ENCODE measurements around the gene RPS27A.

- TF ChIP-seq, protein P1, sequence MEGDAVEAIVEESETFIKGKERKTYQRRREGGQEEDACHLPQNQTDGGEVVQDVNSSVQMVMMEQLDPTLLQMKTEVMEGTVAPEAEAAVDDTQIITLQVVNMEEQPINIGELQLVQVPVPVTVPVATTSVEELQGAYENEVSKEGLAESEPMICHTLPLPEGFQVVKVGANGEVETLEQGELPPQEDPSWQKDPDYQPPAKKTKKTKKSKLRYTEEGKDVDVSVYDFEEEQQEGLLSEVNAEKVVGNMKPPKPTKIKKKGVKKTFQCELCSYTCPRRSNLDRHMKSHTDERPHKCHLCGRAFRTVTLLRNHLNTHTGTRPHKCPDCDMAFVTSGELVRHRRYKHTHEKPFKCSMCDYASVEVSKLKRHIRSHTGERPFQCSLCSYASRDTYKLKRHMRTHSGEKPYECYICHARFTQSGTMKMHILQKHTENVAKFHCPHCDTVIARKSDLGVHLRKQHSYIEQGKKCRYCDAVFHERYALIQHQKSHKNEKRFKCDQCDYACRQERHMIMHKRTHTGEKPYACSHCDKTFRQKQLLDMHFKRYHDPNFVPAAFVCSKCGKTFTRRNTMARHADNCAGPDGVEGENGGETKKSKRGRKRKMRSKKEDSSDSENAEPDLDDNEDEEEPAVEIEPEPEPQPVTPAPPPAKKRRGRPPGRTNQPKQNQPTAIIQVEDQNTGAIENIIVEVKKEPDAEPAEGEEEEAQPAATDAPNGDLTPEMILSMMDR (IDR thresholded peaks at IDR 0.05; ENCODE audit: poor library complexity): no peak
- TF ChIP-seq EZH2phosphoT487 (IDR thresholded peaks at IDR 0.05; ENCODE audit: low read depth, severe bottlenecking, unreplicated experiment): no peak
These were observed 37.1 kb downstream of the RPS27A start for GRCh38 chr2:55269645-55269990.
